PC-9 (cell line): ENCODE data around the gene CR1. TPM values are rescaled to one million over a fixed set of nuclear protein-coding genes. Genes with fewer than 3 reads are reported as not detected.
"Not testable (repeated sequence)": the region's sequence is repeated elsewhere in the genome, so short reads cannot be mapped to it uniquely, and the experiment has no call there.

Experiments
- BruUV-seq: library from RNA; stranded (reverse); fragments of 400-500 nt; replicated peaks from 2 replicates; lab custom pipeline; 2021; lab: Mats Ljungman, UMichigan
- CTCF ChIA-PET: fragments of 300-600 bp; sonication (Branson Sonifier 250); formaldehyde crosslinking; loops from one replicate; lab custom pipeline; 2022; ENCODE audit warnings: antibody characterized with exemption; lab: Charles Lee
- POLR2A ChIA-PET: fragments of 300-600 bp; sonication (Branson Sonifier 250); formaldehyde crosslinking; loops from one replicate; lab custom pipeline; 2022; ENCODE audit warnings: antibody characterized with exemption; ENCODE audit not compliant: unreplicated experiment; lab: Charles Lee
- DNase-seq, 2 experiments: peaks; one replicate each; pipeline versions ENCODE4 v3.0.0 to v3.0.0-alpha.2; 2015 to 2022; ENCODE audit warnings: mixed read lengths in 1 of 2
- H2AFZ ChIP-seq: fragments of 200-600 bp; sonication (generic); 2 replicates; pipeline ENCODE4 v1.8.1; 2017; ENCODE audit warnings: antibody characterized with exemption
- H3F3A ChIP-seq: fragments of 200-600 bp; sonication (generic); 2 replicates; pipeline ENCODE4 v1.8.1; 2017; ENCODE audit warnings: antibody characterized with exemption, mild to moderate bottlenecking, low read depth; ENCODE audit not compliant: insufficient read depth
- H3K27ac ChIP-seq: fragments of 200-600 bp; sonication (generic); 2 replicates; pipeline ENCODE4 v1.6.1; 2016; ENCODE audit warnings: mixed run types
- H3K27me3 ChIP-seq: fragments of 200-600 bp; sonication (generic); 2 replicates; pipeline ENCODE4 v1.6.1; 2016; ENCODE audit warnings: low read depth, mixed run types; ENCODE audit not compliant: insufficient read depth
- H3K36me3 ChIP-seq: fragments of 200-600 bp; sonication (generic); 2 replicates; pipeline ENCODE4 v1.6.1; 2016; ENCODE audit warnings: low read depth, mixed run types
- H3K4me1 ChIP-seq: fragments of 200-600 bp; sonication (generic); replicated peaks from 2 replicates; pipeline ENCODE4 v1.6.1; 2016; ENCODE audit warnings: mixed run types; ENCODE audit not compliant: insufficient read depth
- H3K4me2 ChIP-seq: fragments of 200-600 bp; sonication (generic); 2 replicates; pipeline ENCODE4 v1.6.1; 2017; ENCODE audit warnings: mixed run types
- H3K4me3 ChIP-seq: fragments of 200-600 bp; sonication (generic); 2 replicates; pipeline ENCODE4 v1.6.1; 2016; ENCODE audit warnings: mixed run types
- H3K79me2 ChIP-seq: fragments of 200-600 bp; sonication (generic); 2 replicates; pipeline ENCODE4 v1.6.1; 2017; ENCODE audit warnings: low read depth, mixed run types
- H3K9me2 ChIP-seq: fragments of 200-600 bp; sonication (generic); 2 replicates; pipeline ENCODE4 v1.8.1; 2017; ENCODE audit warnings: mild to moderate bottlenecking; ENCODE audit not compliant: insufficient read depth
- H3K9me3 ChIP-seq: fragments of 200-600 bp; sonication (generic); 2 replicates; pipeline ENCODE4 v1.8.1; 2016; ENCODE audit warnings: low read depth; ENCODE audit not compliant: insufficient read depth
- H4K20me1 ChIP-seq: fragments of 200-600 bp; sonication (generic); 2 replicates; pipeline ENCODE4 v1.8.1; 2017; ENCODE audit not compliant: insufficient read depth
- EZH2 ChIP-seq: fragments of 200-600 bp; sonication (generic); IDR thresholded peaks from 2 replicates; pipeline ENCODE4 v1.8.0; 2017; ENCODE audit warnings: antibody characterized with exemption, low read depth
- intact Hi-C: fragments of 100-400 bp; cut with micrococcal nuclease; formaldehyde crosslinking; loops from one replicate; pipeline ENCODE4 v1.10.0; 2022; ENCODE audit not compliant: unreplicated experiment
- total RNA-seq: library from RNA; stranded (reverse); gene quantifications from 2 replicates; pipeline ENCODE4 v1.2.3, GENCODE V29; 2021
- TF ChIP-seq, protein P1 (sequence below): fragments of 200-600 bp; sonication (generic); conservative IDR thresholded peaks from 2 replicates; pipeline ENCODE4 v1.6.1; 2017; ENCODE audit warnings: mixed run types, antibody characterized with exemption, mild to moderate bottlenecking, moderate library complexity

CR1 gene
- total RNA-seq, 1 experiment from 2014 or later = not detected

DNA sequence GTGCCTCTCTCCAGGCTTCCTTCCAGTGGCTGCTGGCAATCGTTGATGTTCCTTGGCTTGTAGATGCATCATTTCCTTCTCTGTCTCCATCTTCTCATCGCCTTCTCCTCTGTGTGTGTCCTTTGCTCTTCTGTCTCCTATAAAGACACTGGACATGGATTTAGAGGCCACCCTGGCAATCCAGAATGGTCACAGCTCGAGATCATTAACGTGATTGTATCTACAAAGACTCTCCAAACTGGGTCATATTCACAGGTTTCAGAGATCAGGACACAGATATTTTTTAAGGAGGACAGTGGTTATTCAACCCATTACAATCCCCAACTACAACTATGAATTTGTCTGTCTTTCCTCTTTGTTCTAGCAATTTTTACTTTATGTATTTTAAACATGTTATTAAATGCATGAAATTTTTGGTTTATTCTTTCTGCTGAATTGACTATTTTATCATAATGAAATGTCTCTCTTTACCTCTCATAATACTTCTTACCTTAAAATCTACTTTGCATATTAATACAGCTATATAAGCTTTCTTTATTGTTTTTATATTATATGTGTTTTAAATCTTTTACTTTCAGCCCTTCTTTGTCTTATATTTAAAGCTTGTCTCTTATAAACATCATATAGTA, 22.8 kb downstream of the CR1 start:
- Histone ChIP-seq H3K4me1 (no peaks in the 10 kb centered on the region), H2AFZ (no peak overlapping the region), H3K36me3 (no peaks in the 10 kb centered on the region), H3K4me3 (no peak overlapping the region), H3K9me3 (no peaks in the 10 kb centered on the region), H3F3A (no peaks in the 10 kb centered on the region), H4K20me1 (no peaks in the 10 kb centered on the region), H3K79me2 (no peaks in the 10 kb centered on the region), H3K4me2 (no peak overlapping the region), H3K9me2 (no peaks in the 10 kb centered on the region), H3K27ac (no peak overlapping the region), H3K27me3 (no peaks in the 10 kb centered on the region)
- no peak for TF ChIP-seq EZH2
- TF ChIP-seq, protein P1, sequence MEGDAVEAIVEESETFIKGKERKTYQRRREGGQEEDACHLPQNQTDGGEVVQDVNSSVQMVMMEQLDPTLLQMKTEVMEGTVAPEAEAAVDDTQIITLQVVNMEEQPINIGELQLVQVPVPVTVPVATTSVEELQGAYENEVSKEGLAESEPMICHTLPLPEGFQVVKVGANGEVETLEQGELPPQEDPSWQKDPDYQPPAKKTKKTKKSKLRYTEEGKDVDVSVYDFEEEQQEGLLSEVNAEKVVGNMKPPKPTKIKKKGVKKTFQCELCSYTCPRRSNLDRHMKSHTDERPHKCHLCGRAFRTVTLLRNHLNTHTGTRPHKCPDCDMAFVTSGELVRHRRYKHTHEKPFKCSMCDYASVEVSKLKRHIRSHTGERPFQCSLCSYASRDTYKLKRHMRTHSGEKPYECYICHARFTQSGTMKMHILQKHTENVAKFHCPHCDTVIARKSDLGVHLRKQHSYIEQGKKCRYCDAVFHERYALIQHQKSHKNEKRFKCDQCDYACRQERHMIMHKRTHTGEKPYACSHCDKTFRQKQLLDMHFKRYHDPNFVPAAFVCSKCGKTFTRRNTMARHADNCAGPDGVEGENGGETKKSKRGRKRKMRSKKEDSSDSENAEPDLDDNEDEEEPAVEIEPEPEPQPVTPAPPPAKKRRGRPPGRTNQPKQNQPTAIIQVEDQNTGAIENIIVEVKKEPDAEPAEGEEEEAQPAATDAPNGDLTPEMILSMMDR = no peak
- no peak for DNase-seq
- ChIA-PET CTCF (interaction anchor here (0.5 kb wide), 1 partner anchor 1035 kb away, joined by 3 read pairs; no protein-coding TSS in a partner anchor), POLR2A (interaction anchor here (0.6 kb wide), 1 partner anchor 64 kb away, joined by 8 read pairs; no protein-coding TSS in a partner anchor)
- intact Hi-C loops = no loop called here
- BruUV-seq = no TSS peak

DNA sequence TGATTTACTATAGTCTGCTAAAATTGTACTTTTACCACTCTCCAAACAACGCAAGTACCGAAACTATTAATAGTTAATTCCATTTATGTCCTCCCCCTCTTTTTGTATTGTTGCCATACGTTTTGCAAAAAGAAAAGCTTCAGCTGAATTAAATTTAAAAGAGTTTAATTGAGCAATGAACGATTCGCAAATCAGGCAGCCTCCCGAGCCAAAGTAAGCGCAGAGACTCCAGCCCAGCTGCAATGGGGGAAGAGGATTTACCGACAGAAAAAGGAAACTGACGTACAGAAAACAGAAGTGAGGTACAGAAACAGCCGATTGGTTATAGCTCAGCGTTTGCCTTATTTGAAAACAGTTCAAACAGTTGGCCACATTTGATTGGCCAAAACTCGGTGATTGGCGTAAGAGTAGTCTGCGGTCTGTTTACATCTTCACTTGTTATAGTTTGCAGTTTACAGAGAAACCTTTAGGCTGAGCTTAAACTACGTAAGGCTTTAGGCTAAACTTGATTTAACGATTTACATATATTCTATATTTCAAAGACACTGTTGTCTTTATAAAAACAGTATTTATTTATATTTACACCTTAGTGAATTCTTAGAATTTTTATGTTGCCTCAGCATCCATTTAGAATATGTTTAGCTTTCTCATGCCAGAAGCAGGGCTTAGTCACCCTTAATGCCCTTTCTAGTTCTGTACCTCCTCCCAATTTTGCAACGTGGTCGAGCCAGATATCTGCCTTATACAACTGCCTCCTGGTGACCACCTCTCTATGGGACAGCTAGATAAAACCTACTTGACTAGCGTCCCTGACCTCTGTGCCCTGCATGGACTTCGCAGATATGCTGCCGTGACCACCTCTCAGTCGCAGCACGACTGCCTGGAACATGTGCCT, 23.8 kb downstream of the CR1 start:
- Histone ChIP-seq H3K36me3 (no peaks in the 10 kb centered on the region), H3K4me1 (no peaks in the 10 kb centered on the region), H3K4me3 (no peak overlapping the region), H3K27me3 (no peaks in the 10 kb centered on the region), H3K4me2 (no peak overlapping the region), H3K9me3 (no peaks in the 10 kb centered on the region), H3K27ac (no peak overlapping the region), H3K9me2 (no peaks in the 10 kb centered on the region), H4K20me1 (no peaks in the 10 kb centered on the region), H2AFZ (no peak overlapping the region), H3F3A (no peaks in the 10 kb centered on the region), H3K79me2 (no peaks in the 10 kb centered on the region)
- ChIA-PET CTCF (no interaction called here), POLR2A (interaction anchor here (0.6 kb wide), 1 partner anchor 65 kb away, joined by 8 read pairs; no protein-coding TSS in a partner anchor)
- no TSS peak for BruUV-seq
- DNase-seq = no peak
- TF ChIP-seq, protein P1 = no peak
- no peak for TF ChIP-seq EZH2
- intact Hi-C loops = no loop called here

DNA sequence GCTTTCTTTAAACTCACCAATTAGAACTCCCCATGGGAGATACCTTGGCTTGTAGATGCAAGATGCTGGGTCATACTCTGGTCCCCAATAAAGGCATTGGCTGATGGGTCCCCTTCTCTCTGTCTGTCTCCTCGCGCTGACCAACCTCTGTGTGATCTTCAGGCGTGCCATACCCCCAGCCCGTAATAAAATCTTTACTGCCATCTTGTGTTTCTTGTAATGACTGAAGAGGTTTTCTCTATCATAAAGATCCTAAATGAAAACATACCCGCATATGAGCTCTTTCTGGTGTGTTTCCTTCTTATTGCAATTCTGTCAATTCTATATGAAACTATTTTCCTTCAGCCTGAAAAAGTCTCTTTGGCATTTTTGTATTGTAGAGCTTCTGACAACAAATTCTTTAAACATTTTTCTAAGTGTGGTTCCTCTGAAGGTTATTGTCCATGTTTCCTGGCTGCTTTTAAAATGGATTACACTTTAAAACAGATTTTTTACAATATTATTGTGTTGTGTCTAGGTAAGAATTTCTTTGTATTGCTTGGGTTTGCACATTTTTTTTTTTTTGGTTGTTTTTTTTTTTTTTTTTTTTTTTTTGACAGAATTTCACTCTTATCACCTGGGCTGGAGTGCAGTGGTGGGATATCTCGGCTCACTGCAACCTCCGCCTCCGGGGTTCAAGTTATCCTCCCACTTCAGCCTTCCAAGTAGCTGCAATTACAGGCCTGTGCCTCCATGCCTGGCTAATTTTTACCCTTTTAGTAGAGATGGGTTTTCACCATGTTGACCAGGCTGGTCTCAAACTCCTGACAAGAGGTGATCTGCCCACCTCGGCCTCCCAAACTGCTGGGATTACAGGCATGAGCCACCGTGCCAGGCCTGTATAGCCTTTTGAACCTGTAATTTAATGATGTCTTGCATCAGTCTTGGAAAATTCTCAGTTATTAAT, 24.7 kb downstream of the CR1 start:
- H3F3A ChIP-seq, DNase-seq, H3K27me3 ChIP-seq, H3K4me2 ChIP-seq, BruUV-seq, H4K20me1 ChIP-seq, POLR2A ChIA-PET, H3K4me1 ChIP-seq, H3K79me2 ChIP-seq, H3K27ac ChIP-seq, H3K4me3 ChIP-seq, intact Hi-C loops, H3K9me2 ChIP-seq, H3K36me3 ChIP-seq, H3K9me3 ChIP-seq: not testable (repeated sequence)
- H2AFZ ChIP-seq = 0 out of 2 replicates have a peak overlapping the region, but pooled peaks have one; percentile 68
- CTCF ChIA-PET = interaction anchor here (0.7 kb wide), 1 partner anchor 534 kb away, joined by 7 read pairs; no protein-coding TSS in a partner anchor

DNA sequence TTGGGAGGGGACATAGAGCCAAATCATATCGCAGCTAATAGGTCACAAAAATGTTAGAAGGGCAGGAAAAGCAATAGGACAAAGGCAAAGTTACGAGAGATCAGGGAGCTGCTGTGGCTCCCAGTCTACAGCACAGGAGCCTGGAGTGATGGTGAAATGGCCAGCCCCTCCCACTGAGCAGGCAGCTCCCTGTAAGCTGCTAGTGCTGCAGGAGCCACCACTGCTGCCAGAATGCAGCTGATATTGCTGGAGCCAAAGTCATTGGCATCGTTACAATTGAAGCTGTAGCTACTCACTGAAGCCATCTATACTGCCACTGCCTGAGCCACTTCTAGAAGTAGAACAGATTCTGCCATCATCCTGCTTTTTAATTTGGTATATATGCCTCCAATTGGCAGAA, 29.3 kb downstream of the CR1 start:
- H3K4me2 ChIP-seq, H3K4me3 ChIP-seq, H3K27me3 ChIP-seq, H3K4me1 ChIP-seq, DNase-seq, H3K79me2 ChIP-seq, intact Hi-C loops, H3K27ac ChIP-seq, BruUV-seq, H2AFZ ChIP-seq, H3K36me3 ChIP-seq, H3K9me2 ChIP-seq, CTCF ChIA-PET, H3K9me3 ChIP-seq, POLR2A ChIA-PET, H4K20me1 ChIP-seq, H3F3A ChIP-seq: not testable (repeated sequence)

DNA sequence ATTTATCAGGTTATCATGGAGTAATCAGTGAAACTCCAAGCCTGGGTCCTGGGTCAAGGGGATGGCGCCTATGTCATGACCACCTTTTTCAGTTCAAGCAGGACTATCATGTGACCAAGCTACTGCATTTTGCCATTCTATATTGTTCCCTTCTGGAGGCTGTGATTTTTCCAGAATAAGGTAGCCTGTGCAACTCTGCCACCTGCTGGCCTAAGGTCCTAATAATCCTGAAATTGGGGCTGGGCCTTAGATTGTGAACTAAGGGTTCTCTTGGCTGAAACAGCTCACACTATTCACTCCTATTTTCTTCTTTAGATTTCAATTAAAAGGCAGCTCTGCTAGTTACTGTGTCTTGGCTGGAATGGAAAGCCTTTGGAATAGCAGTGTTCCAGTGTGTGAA, 32.4 kb downstream of the CR1 start:
- H2AFZ ChIP-seq, BruUV-seq, H3K4me2 ChIP-seq, H4K20me1 ChIP-seq, POLR2A ChIA-PET, DNase-seq, H3K9me2 ChIP-seq, intact Hi-C loops, H3K4me1 ChIP-seq, H3K36me3 ChIP-seq, H3K79me2 ChIP-seq, H3K4me3 ChIP-seq, CTCF ChIA-PET, H3K27ac ChIP-seq, H3K9me3 ChIP-seq, H3F3A ChIP-seq, H3K27me3 ChIP-seq: not testable (repeated sequence)
